ENCODE measurements around the gene PDZD2. TPM values are rescaled to one million over a fixed set of nuclear protein-coding genes. Genes with fewer than 3 reads are reported as not detected.

The PDZD2 gene
- total RNA-seq, 1 donor: 0.52 TPM

DNA sequence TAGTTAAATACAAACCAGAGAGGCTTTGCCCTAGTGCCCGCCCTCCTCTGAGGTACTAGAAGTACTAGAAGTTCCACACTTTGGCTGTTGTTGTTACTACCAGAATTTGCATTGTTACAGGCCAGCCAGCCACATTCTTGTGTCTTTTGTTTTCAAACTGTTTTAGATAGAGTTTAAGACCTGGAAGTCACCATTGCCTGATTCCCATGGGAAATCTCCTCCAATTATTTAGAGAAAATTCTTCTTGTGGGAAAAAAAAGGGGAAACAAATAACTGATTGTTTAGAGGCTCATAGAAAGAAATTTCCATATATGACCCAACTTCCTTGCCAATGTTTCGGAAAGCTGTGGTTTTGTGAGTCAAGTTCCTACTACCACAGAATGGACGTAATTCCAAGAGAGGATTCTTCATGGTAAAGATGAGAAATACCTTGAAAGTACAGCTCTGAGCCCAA lies 282.9 kb downstream of the PDZD2 start:
- Histone ChIP-seq H3K4me1 (ENCODE audit: insufficient read depth, low read length) (no peaks in the 10 kb centered on the region), H3K4me3 (ENCODE audit: low read length) (no peak overlapping the region), H3K9me3 (ENCODE audit: low read depth, low read length) (no peaks in the 10 kb centered on the region), H3K27me3 (ENCODE audit: insufficient read depth, low read length) (no peaks in the 10 kb centered on the region)

DNA sequence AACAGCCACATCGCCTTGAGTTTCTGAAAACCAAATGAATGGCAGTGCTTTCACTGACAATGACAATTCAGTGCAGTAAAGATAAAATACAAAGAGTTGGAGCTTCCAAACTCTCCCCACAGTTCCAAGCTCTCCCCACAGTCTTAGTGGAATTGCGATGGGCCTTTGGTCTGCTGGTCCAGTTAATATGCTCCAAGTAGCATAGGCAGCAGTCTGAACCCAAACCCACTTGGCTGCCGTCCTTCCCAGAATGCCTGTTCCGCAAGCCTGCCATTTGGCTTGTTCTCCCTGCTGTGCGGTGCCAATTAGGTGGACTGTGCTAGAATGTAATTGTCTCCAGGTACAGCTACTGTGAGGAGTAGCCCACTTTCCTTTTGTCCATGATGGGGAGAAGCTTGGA lies 285.1 kb downstream of the PDZD2 start:
- Histone ChIP-seq H3K4me1 (ENCODE audit: insufficient read depth, low read length) (no peaks in the 10 kb centered on the region), H3K27me3 (ENCODE audit: insufficient read depth, low read length) (no peaks in the 10 kb centered on the region)

DNA sequence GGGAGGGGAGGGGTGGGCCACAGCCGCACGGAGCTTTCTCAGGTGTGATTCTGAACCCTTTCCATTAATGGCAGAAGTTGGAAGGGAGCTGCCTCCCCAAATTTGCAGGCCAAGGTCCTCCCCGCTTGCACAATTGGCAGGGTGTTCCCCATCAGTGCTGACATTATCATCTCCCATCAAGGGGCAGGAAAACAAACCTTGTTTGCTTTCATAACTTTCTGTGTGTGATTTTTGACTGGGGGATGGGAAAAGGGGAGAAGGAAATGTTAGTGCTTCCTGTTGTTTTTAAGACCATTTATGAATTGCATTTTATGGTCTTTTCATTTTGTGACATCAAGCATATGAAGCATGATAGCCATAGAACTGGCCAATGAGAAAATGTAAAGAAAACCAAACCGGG lies 292.9 kb downstream of the PDZD2 start:
- H3K4me3 ChIP-seq (ENCODE audit: low read length): no peak overlapping the region
- H3K4me1 ChIP-seq (ENCODE audit: insufficient read depth, low read length): no peaks in the 10 kb centered on the region
- H3K9me3 ChIP-seq (ENCODE audit: low read depth, low read length): no peaks in the 10 kb centered on the region
- no peaks in the 10 kb centered on the region for H3K27me3 ChIP-seq (ENCODE audit: insufficient read depth, low read length)

More for the DNA sequence above, 285.1 kb downstream of the PDZD2 start:
- Histone ChIP-seq H3K9me3 (ENCODE audit: low read depth, low read length) (no peaks in the 10 kb centered on the region), H3K4me3 (ENCODE audit: low read length) (no peak overlapping the region)

DNA sequence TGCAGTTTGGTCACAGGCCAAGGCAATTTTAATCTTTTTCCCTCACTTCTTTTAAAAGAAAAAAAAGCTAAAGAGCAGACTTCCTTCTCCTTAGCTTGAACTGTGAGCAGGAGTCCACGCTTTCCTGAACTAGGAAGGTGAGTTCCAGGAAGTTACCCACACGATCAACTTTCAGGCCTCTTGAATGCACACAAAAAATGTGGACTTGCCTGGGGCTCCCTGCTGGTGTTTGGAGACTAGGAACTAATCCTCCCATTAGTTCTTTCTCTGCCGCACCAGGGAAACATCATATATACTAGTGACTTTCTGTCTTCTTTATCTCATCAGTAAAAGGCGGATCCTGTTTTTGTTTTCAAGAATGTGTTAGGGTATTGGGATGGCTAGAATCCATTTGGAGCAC lies 295.2 kb downstream of the PDZD2 start:
- Histone ChIP-seq H3K27me3 (ENCODE audit: insufficient read depth, low read length) (no peaks in the 10 kb centered on the region), H3K4me3 (ENCODE audit: low read length) (no peak overlapping the region), H3K9me3 (ENCODE audit: low read depth, low read length) (no peaks in the 10 kb centered on the region), H3K4me1 (ENCODE audit: insufficient read depth, low read length) (no peaks in the 10 kb centered on the region)

DNA sequence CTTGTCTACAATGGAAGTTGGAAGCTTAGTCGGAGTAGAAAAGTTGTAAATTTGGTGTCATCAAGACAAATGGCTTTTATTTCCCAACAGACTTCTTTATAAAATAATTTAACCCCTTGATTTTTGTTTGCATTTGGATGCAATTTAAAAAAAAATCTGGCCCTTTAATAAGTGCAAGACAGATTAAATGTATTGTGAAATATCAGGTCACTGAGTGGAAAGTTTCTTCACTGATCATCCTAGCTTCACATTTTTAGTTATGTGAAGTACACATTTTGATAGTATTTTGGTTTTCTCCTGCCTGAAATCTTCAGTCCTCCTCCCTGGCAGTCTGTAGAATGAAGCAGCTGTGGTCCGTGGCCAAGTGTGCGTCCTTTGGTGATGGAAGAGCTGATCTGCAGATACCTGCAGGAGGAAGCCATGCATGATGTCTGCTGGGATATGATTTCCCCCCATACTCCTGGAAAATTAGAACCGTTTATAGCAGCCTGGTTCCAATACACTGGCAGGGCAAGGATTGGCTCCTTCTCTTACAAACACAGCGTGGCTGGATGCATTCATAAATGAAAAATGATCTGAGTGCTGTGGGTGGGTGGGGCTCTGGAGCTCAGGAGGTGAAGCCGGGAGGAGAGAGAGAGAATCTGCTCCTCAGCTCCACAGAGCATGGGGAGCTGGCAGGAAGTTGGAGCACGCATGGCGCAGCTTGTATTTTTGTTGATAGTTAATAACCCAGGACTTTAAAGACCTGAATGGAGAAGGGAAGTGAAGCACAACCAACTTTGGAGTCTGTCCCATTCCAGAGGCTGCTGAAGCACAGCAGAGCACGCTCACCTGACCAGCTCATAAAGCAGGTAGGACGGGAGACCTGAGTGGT lies 296.8 kb downstream of the PDZD2 start:
- no peaks in the 10 kb centered on the region for H3K4me1 ChIP-seq (ENCODE audit: insufficient read depth, low read length)
- no peak overlapping the region for H3K4me3 ChIP-seq (ENCODE audit: low read length)
- no peaks in the 10 kb centered on the region for H3K9me3 ChIP-seq (ENCODE audit: low read depth, low read length)
- no peaks in the 10 kb centered on the region for H3K27me3 ChIP-seq (ENCODE audit: insufficient read depth, low read length)

DNA sequence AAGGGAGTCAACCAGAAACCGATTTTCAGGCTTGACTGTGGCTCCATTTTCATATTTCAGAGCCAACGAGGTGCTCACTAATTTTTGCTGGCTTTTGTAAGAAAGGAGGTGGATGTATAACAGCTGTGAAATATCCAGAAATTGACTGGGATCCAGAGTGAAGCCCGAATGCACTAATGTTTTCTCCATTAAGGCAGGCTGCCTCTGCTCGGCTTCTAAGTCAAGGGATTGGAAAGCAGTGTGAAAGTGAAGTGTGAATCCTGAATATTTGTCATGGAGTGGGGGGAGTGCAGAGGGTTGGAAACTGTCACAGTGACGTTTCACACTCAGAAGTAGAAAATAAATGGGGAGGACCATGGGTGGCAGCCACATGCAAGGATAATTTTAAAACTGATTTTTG lies 297.8 kb downstream of the PDZD2 start:
- Histone ChIP-seq H3K27me3 (ENCODE audit: insufficient read depth, low read length) (no peaks in the 10 kb centered on the region), H3K9me3 (ENCODE audit: low read depth, low read length) (no peaks in the 10 kb centered on the region), H3K4me1 (ENCODE audit: insufficient read depth, low read length) (no peaks in the 10 kb centered on the region), H3K4me3 (ENCODE audit: low read length) (no peak overlapping the region)

DNA sequence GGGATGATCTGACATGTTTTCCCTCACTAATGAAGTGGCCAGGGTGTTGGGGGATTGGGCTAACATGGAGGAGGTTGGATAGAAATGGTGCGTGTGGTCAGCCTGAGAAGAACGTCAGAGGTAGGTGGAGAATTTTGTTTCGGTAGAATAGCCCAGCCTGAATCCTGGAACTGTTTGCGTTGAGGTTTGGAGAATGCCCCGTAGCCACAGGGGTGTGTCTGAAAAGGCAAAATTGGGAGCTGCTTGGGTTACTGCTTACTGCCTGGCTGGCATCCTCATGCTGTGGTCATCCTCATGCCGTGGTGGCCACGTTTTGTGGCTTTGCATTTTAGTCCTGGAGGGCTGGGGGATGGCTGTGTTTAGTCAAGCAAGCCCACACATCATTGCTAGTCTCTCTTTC lies 298.3 kb downstream of the PDZD2 start:
- no peaks in the 10 kb centered on the region for H3K4me1 ChIP-seq (ENCODE audit: insufficient read depth, low read length)
- no peak overlapping the region for H3K4me3 ChIP-seq (ENCODE audit: low read length)
- H3K27me3 ChIP-seq (ENCODE audit: insufficient read depth, low read length): no peaks in the 10 kb centered on the region
- no peaks in the 10 kb centered on the region for H3K9me3 ChIP-seq (ENCODE audit: low read depth, low read length)

DNA sequence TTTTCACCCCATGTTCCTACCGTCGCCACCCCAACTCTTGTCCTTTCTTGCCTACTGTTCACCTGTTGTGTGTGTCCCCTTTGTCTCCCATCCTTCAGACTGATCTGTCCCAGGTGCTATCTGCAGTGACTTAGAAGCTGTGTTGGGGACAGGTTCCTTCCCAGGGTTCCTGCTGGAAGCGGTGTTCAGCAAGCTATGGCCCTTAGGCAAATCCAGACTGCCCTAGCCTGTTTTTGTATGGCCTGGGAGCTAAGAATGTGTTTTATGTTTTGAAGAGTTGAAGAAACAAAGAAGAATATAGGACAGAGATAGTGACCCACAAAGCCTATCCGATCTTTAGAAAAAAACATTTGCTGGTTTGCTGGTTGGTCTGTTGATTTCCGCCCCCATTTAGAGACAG lies 298.8 kb downstream of the PDZD2 start:
- Histone ChIP-seq H3K9me3 (ENCODE audit: low read depth, low read length) (no peaks in the 10 kb centered on the region), H3K27me3 (ENCODE audit: insufficient read depth, low read length) (no peaks in the 10 kb centered on the region), H3K4me3 (ENCODE audit: low read length) (no peak overlapping the region), H3K4me1 (ENCODE audit: insufficient read depth, low read length) (no peaks in the 10 kb centered on the region)

DNA sequence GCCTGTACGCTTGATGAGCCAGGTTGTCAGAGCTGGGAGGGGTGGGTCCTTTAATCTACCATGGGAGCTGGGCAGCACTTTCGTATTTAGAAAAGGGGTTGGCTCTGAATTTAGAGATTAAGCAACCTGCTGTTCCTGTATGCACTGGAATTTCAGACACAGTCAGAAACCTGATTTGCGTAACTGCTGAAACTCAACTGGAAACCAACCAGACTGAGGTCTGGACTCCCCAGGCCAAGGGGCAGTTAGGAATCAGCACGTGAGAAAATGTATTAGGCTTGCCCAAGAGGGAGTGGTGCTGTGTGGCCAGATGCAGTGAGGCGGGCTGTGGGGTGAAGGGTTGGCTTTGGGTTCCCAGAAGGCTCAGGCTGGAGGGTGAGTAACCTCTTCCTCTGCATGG lies 300.2 kb downstream of the PDZD2 start:
- H3K4me3 ChIP-seq (ENCODE audit: low read length): no peak overlapping the region
- no peaks in the 10 kb centered on the region for H3K9me3 ChIP-seq (ENCODE audit: low read depth, low read length)
- no peaks in the 10 kb centered on the region for H3K27me3 ChIP-seq (ENCODE audit: insufficient read depth, low read length)
- H3K4me1 ChIP-seq (ENCODE audit: insufficient read depth, low read length): no peaks in the 10 kb centered on the region

DNA sequence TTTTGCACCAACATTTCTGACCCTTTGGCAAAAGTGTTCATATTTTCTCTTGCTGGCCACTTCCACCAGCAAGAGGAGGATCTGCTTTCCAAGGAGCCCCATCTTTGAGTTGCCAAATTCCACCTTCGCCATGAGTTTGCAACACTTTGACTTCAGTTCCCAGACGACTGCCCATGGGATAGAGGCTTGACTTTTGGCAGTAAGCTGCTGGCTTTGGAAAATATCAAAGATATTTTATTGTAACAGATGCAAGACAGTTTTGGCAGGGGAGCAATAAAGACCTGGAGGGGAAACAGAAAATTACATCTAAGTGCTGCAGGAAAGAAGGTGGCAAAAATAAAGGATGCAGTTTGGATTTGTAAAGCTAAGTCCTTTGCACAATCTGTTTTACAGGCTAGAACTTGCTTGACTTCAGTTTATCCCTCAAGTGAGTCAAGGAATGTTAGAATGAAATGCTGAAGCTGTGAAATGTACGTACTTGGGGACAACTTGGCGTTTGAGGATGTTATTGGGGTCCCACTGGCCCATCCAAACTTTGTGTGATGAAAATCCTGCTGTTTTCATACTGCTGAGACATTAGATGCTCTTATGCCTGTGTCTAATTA lies 302.3 kb downstream of the PDZD2 start:
- no peaks in the 10 kb centered on the region for H3K4me1 ChIP-seq (ENCODE audit: insufficient read depth, low read length)
- no peaks in the 10 kb centered on the region for H3K27me3 ChIP-seq (ENCODE audit: insufficient read depth, low read length)
- H3K4me3 ChIP-seq (ENCODE audit: low read length): no peak overlapping the region
- no peaks in the 10 kb centered on the region for H3K9me3 ChIP-seq (ENCODE audit: low read depth, low read length)

DNA sequence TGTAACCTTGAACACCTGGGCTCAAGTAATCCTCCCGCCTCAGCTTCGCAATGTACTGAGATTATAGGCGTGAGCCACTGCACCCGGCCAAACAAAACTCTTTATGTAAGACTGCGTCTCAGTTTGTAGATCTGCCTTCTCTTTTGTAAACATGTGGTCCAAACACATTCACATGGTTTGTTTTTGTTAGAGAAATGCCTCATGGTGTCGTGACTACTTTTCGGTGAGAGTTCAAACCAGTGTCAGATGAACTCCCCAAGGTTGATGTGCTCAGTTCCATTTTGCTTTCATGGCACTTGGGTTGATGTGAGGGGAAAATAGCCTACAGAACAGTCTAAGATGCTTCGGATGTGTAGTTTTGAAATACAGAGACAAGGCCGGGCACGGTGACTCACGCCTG lies 303.6 kb downstream of the PDZD2 start:
- no peaks in the 10 kb centered on the region for H3K9me3 ChIP-seq (ENCODE audit: low read depth, low read length)
- H3K4me1 ChIP-seq (ENCODE audit: insufficient read depth, low read length): no peaks in the 10 kb centered on the region
- no peak overlapping the region for H3K4me3 ChIP-seq (ENCODE audit: low read length)
- no peaks in the 10 kb centered on the region for H3K27me3 ChIP-seq (ENCODE audit: insufficient read depth, low read length)

DNA sequence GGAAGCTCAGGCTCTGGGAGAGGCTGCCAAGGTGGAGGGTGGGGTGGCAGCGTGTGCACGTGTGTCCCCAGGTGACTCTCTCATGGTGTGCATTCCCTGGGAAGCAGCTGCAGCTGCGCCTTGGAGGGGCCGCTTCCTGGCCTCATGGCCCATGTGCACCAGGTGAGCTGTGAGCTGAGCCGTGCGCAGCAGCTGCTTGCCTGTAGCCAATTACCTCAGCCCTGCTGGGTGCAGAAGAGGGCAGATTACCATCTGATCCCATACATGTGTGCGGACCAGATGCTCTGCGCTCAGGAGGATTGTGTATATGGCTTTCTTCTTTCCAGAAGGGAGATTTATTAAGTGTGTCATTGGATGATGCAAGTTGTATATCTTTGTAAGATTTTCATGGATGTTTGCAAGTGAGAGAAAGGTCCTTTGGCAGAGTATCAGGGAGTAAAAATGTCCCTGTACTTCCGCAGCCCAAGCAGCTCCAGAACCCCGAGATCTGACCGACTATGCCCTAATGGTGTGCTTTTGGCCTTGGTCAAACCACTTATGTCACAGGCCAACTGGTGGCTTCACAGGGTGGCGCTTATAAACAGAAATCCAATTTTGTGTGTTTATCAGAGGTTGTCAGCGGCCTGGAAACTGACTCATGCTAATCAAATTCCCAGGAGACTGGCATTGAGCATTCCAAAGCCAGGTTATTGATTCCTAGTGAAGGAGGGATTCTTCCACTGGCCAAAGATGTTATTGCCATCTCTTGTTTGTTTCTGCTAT lies 305.9 kb downstream of the PDZD2 start:
- Histone ChIP-seq H3K27me3 (ENCODE audit: insufficient read depth, low read length) (no peaks in the 10 kb centered on the region), H3K4me1 (ENCODE audit: insufficient read depth, low read length) (no peaks in the 10 kb centered on the region), H3K9me3 (ENCODE audit: low read depth, low read length) (no peaks in the 10 kb centered on the region), H3K4me3 (ENCODE audit: low read length) (no peak overlapping the region)

DNA sequence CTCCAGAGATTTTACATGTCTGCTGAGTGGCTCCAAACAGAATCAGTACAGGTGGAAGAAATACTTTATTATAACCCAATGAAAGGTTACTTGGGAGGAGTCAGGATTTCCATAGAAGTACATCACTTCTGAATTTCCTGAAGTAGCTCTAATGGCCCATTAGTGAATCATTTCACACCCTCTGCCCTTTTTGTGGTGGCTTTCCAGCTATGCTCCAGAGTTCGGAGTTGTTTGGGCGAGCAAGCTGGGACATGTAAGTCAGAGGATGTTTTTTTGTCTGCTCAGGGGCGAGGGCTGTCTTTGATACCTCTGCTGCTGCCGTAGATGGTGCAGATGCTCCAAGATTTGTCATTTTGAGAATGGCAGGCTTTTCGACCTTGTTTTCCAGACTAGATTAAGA lies 309.1 kb downstream of the PDZD2 start:
- Histone ChIP-seq H3K9me3 (ENCODE audit: low read depth, low read length) (no peaks in the 10 kb centered on the region), H3K4me3 (ENCODE audit: low read length) (no peak overlapping the region), H3K27me3 (ENCODE audit: insufficient read depth, low read length) (no peaks in the 10 kb centered on the region), H3K4me1 (ENCODE audit: insufficient read depth, low read length) (no peaks in the 10 kb centered on the region)

DNA sequence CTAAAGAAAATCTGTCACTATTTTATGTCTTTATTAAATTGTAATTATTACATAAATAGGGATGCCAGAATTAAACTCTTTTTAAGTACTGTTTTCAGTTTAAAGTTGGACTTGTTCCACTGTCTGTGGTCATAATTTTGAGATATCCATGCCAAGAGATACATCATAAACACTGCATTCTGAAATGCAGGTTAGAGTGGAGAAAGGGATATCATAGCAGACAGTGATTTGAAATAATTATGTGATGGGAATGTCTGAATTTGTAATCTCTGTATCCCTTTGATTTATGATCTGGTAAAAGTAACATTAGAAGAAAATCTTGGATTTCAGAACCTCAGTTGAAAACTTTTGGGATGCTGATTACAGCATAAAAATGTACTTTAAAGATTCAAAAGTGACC lies 313.1 kb downstream of the PDZD2 start:
- Histone ChIP-seq H3K27me3 (ENCODE audit: insufficient read depth, low read length) (no peaks in the 10 kb centered on the region), H3K4me3 (ENCODE audit: low read length) (no peak overlapping the region), H3K4me1 (ENCODE audit: insufficient read depth, low read length) (no peaks in the 10 kb centered on the region), H3K9me3 (ENCODE audit: low read depth, low read length) (no peaks in the 10 kb centered on the region)

DNA sequence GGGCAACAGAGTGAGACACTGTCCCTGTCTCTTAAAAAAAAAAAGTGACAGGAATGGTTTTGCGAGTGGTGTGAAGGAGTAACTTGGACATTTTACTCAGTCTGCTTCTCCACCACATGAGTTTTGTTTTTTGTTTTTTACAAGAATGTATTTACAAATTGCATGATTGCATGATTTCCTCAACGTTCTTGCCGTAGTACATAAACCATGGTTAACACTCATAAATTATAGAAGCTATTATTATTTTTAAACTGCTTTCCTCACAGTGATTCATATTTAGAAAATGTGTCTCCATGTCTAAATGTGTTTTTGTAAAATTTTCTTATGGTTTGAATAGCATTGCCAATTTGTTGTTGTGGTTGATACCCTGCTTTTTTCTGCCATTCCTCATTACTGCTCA lies 315.2 kb downstream of the PDZD2 start:
- Histone ChIP-seq H3K4me3 (ENCODE audit: low read length) (no peak overlapping the region), H3K9me3 (ENCODE audit: low read depth, low read length) (no peaks in the 10 kb centered on the region), H3K27me3 (ENCODE audit: insufficient read depth, low read length) (no peaks in the 10 kb centered on the region), H3K4me1 (ENCODE audit: insufficient read depth, low read length) (no peaks in the 10 kb centered on the region)
